K562 (cell line): ENCODE measurements around the gene LAIR1. TPM values are rescaled to one million over a fixed set of nuclear protein-coding genes. Genes with fewer than 3 reads are reported as not detected.

Source experiments
- EP400 ChIP-seq: fragments of 450-650 bp; IDR thresholded peaks from 2 replicates; pipeline ENCODE4 v1.6.1; 2017; ENCODE audit warnings: antibody characterized with exemption, mild to moderate bottlenecking, moderate library complexity
- ESRRA ChIP-seq: fragments of 450-650 bp; IDR thresholded peaks from 2 replicates; pipeline ENCODE4 v1.6.1; 2014; ENCODE audit warnings: low read depth, mild to moderate bottlenecking, moderate library complexity, borderline replicate concordance
- FOXK2 ChIP-seq, 2 experiments: fragments of 450-650 bp; IDR thresholded peaks in 1 of 2; conservative IDR thresholded peaks in 1 of 2; 2 replicates each; pipeline ENCODE4 v1.6.1; 2016; ENCODE audit warnings: low read depth in 2 of 2, mild to moderate bottlenecking in 1 of 2
- HNRNPL ChIP-seq: fragments of 200-400 bp; formaldehyde crosslinking; IDR thresholded peaks from 2 replicates; pipeline ENCODE4 v1.6.1; 2017; ENCODE audit warnings: low read depth, mild to moderate bottlenecking, low read length
- LCOR ChIP-seq: sonication (generic); formaldehyde crosslinking; IDR thresholded peaks from 2 replicates; pipeline ENCODE4 v1.8.0; 2022; ENCODE audit warnings: mild to moderate bottlenecking, missing genetic modification reagents
- NELFE ChIP-seq: IDR thresholded peaks from 2 replicates; pipeline ENCODE4 v1.6.1; 2011; ENCODE audit warnings: mild to moderate bottlenecking; ENCODE audit not compliant: insufficient read depth, insufficient read length
- RAD21 ChIP-seq, 2 experiments: fragments of 250-450 bp in 1 of 2; fragments of 450-650 bp in 1 of 2; sonication (Bioruptor Pico) in 1 of 2; formaldehyde crosslinking in 1 of 2; IDR thresholded peaks in 1 of 2; conservative IDR thresholded peaks in 1 of 2; 2 replicates each; pipeline versions ENCODE4 v1.4.0 to v1.8.0; 2020 to 2022; ENCODE audit warnings: mild to moderate bottlenecking in 2 of 2, moderate library complexity in 1 of 2
- SMC3 ChIP-seq: conservative IDR thresholded peaks from 2 replicates; pipeline ENCODE4 v1.6.1; 2011; ENCODE audit warnings: low read depth, low read length, improper control_type of control experiment; ENCODE audit not compliant: insufficient read depth
- polyA plus RNA-seq, 8 experiments: library from polyadenylated mRNA; depleted of rRNA in 4 of 8; stranded (reverse) in 5 of 8; unstranded in 3 of 8; fragments of >200 nt; fragmentation: Nextera tagmentation in 2 of 8; fragmentation: Illumina TruSeq in 1 of 8; extraction: Ambion mirVana in 2 of 8; extraction: Trizol in 1 of 8; gene quantifications; 2 replicates each; pipeline versions ENCODE4 v1.2.1 to v1.2.3, GENCODE V29; 2011 to 2014; ENCODE audit warnings: inconsistent platforms in 1 of 8, missing spikeins in 1 of 8
- total RNA-seq, 7 experiments: library from RNA; depleted of rRNA in 6 of 7; stranded (reverse); fragments of >200 nt in 6 of 7; fragmentation: Illumina TruSeq in 2 of 7; extraction: Trizol in 2 of 7; gene quantifications; 2 replicates each; pipeline versions ENCODE4 v1.2.1 to v1.2.3, GENCODE V29; 2011 to 2021; ENCODE audit warnings: low replicate concordance in 1 of 7
- TF ChIP-seq, protein P1 (sequence below), 2 experiments: fragments of 450-650 bp; formaldehyde crosslinking in 1 of 2; IDR thresholded peaks; 2 replicates each; pipeline versions ENCODE4 v1.4.0 to v1.6.1; 2014 to 2020; ENCODE audit warnings: mild to moderate bottlenecking in 2 of 2, borderline replicate concordance in 1 of 2, low read depth in 1 of 2
- TF ChIP-seq, protein P2 (sequence below): fragments of 450-650 bp; formaldehyde crosslinking; IDR thresholded peaks from 2 replicates; pipeline ENCODE4 v1.4.0; 2020; ENCODE audit warnings: mild to moderate bottlenecking, moderate library complexity

The LAIR1 gene
- total and polyA plus RNA-seq, 9 of the 15 experiments (the other 6 are each of a cell fraction or from before 2014, with no cell fraction given), result 0.12 to 0.54 (median 0.24) TPM; not detected in 6

DNA sequence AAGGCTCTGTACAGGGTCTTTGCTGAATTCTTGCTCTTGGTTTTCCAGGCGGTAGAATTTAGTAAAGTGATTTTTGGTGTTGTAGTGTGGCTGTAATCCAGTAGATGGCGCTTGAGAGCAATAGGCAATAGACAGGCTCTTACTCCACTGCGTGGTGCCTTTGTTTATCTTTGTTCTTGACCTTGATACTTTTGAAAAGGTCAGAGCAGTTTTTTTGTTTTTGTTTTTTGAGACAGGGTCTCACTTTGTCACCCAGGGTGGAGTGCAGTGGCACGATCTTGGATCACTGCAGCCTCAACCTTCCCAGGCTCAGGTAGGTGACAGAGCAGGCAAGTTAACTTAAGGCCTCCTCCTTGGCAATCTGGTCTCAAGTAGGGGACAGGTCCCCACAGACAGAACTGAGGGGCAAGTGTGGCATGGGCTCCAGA, 39.5 kb downstream of the LAIR1 start (continued):
- TF ChIP-seq, protein P1, sequence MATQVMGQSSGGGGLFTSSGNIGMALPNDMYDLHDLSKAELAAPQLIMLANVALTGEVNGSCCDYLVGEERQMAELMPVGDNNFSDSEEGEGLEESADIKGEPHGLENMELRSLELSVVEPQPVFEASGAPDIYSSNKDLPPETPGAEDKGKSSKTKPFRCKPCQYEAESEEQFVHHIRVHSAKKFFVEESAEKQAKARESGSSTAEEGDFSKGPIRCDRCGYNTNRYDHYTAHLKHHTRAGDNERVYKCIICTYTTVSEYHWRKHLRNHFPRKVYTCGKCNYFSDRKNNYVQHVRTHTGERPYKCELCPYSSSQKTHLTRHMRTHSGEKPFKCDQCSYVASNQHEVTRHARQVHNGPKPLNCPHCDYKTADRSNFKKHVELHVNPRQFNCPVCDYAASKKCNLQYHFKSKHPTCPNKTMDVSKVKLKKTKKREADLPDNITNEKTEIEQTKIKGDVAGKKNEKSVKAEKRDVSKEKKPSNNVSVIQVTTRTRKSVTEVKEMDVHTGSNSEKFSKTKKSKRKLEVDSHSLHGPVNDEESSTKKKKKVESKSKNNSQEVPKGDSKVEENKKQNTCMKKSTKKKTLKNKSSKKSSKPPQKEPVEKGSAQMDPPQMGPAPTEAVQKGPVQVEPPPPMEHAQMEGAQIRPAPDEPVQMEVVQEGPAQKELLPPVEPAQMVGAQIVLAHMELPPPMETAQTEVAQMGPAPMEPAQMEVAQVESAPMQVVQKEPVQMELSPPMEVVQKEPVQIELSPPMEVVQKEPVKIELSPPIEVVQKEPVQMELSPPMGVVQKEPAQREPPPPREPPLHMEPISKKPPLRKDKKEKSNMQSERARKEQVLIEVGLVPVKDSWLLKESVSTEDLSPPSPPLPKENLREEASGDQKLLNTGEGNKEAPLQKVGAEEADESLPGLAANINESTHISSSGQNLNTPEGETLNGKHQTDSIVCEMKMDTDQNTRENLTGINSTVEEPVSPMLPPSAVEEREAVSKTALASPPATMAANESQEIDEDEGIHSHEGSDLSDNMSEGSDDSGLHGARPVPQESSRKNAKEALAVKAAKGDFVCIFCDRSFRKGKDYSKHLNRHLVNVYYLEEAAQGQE (IDR thresholded peaks at IDR 0.05; ENCODE audit: borderline replicate concordance), result peak; percentile 48; the same call in 1 of the 2 replicates
- TF ChIP-seq, protein P1 (CRISPR knock-in tag; IDR thresholded peaks at IDR 0.05; ENCODE audit: low read depth), result no peak
- TF ChIP-seq SMC3, result 0 out of 2 replicates have a peak, but pooled peaks have one; percentile 34
- TF ChIP-seq, protein P2, sequence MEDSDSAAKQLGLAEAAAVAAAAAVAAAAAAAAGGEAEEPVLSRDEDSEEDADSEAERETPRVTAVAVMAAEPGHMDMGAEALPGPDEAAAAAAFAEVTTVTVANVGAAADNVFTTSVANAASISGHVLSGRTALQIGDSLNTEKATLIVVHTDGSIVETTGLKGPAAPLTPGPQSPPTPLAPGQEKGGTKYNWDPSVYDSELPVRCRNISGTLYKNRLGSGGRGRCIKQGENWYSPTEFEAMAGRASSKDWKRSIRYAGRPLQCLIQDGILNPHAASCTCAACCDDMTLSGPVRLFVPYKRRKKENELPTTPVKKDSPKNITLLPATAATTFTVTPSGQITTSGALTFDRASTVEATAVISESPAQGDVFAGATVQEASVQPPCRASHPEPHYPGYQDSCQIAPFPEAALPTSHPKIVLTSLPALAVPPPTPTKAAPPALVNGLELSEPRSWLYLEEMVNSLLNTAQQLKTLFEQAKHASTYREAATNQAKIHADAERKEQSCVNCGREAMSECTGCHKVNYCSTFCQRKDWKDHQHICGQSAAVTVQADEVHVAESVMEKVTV (CRISPR knock-in tag), result peak; percentile 46; the same call in 1 of the 2 replicates
- no peak for TF ChIP-seq HNRNPL
- TF ChIP-seq NELFE, result no peak
- TF ChIP-seq LCOR (CRISPR knock-in tag), result no peak
- no peak for TF ChIP-seq EP400
- TF ChIP-seq FOXK2 (conservative IDR thresholded peaks at IDR 0.05 in 1 of 2, IDR thresholded peaks at IDR 0.05 in 1 of 2; ENCODE audit: low read depth in 2 of 2), result peak in 1 of 2 experiments; percentile 46; a peak in 2 of 4 replicates
- TF ChIP-seq ESRRA, result peak; percentile 81
- TF ChIP-seq RAD21 (CRISPR knock-in tag; conservative IDR thresholded peaks at IDR 0.05 in 1 of 2, IDR thresholded peaks at IDR 0.05 in 1 of 2), result peak; percentile 58 to 66
